Measurements from ENCODE around the gene TEAD1. TPM values are rescaled to one million over a fixed set of nuclear protein-coding genes. Genes with fewer than 3 reads are reported as not detected.

TEAD1 gene
- total RNA-seq, 1 experiment from 2014 or later: 102 TPM

- intact Hi-C loops (cut with micrococcal nuclease; ENCODE audit: unreplicated experiment) (no loop called here), in situ Hi-C loops (cut with HindIII; ENCODE audit: low pct_unique_long_range_greater_than_20kb, low sequenced_read_pairs) (no loop called here)
- H3K27me3 ChIP-seq (ENCODE audit: control insufficient read depth, insufficient read depth, low read length): no peaks in the 10 kb centered on the region
- H3K36me3 ChIP-seq (ENCODE audit: control insufficient read depth, insufficient read depth, low read length): no peaks in the 10 kb centered on the region; the same call in 1 of the 2 replicates
- ChIA-PET POLR2A (no interaction called here), CTCF (no interaction called here)
- no peak for TF ChIP-seq POLR2AphosphoS5 (IDR thresholded peaks at IDR 0.05; ENCODE audit: low read depth, low read length)
- TF ChIP-seq REST (IDR thresholded peaks at IDR 0.05; ENCODE audit: insufficient read depth in 1 of 2, low read depth in 2 of 2, low read length in 1 of 2): no peak
- TF ChIP-seq, protein P1, sequence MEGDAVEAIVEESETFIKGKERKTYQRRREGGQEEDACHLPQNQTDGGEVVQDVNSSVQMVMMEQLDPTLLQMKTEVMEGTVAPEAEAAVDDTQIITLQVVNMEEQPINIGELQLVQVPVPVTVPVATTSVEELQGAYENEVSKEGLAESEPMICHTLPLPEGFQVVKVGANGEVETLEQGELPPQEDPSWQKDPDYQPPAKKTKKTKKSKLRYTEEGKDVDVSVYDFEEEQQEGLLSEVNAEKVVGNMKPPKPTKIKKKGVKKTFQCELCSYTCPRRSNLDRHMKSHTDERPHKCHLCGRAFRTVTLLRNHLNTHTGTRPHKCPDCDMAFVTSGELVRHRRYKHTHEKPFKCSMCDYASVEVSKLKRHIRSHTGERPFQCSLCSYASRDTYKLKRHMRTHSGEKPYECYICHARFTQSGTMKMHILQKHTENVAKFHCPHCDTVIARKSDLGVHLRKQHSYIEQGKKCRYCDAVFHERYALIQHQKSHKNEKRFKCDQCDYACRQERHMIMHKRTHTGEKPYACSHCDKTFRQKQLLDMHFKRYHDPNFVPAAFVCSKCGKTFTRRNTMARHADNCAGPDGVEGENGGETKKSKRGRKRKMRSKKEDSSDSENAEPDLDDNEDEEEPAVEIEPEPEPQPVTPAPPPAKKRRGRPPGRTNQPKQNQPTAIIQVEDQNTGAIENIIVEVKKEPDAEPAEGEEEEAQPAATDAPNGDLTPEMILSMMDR (IDR thresholded peaks at IDR 0.05): no peak
- TF ChIP-seq TCF7L2 (IDR thresholded peaks at IDR 0.05; ENCODE audit: low read depth, low read length): no peak
- TF ChIP-seq SIN3A (IDR thresholded peaks at IDR 0.05; ENCODE audit: borderline replicate concordance, insufficient read depth, low read depth, low read length): no peak
- H3K9me3 ChIP-seq (ENCODE audit: control insufficient read depth, insufficient read depth, low read depth, low read length): no peaks in the 10 kb centered on the region
- no peak overlapping the region for H3K4me3 ChIP-seq (ENCODE audit: low read depth in 2 of 2, low read length in 2 of 2)
- DNase-seq (ENCODE audit: low read depth, low spot score) (no peak), ATAC-seq (no peak)
- peaks cover 22% of the 10 kb centered on the region for H3K4me1 ChIP-seq (ENCODE audit: control insufficient read depth, insufficient read depth, low read length)
- H3K27ac ChIP-seq (ENCODE audit: low read length): no peak overlapping the region
- no TSS peak for BruUV-seq (replicated peaks)
These were observed 67.5 kb downstream of the TEAD1 start for GRCh38 chr11:12741671-12742216.

GRCh38 chr11:12743834-12744449, 69.7 kb downstream of the TEAD1 start:
- no peak for DNase-seq (ENCODE audit: low read depth, low spot score)
- Histone ChIP-seq H3K4me3 (ENCODE audit: low read depth in 2 of 2, low read length in 2 of 2) (no peak overlapping the region), H3K36me3 (ENCODE audit: control insufficient read depth, insufficient read depth, low read length) (no peaks in the 10 kb centered on the region), H3K27me3 (ENCODE audit: control insufficient read depth, insufficient read depth, low read length) (no peaks in the 10 kb centered on the region), H3K4me1 (ENCODE audit: control insufficient read depth, insufficient read depth, low read length) (peaks cover 23% of the 10 kb centered on the region), H3K9me3 (ENCODE audit: control insufficient read depth, insufficient read depth, low read depth, low read length) (no peaks in the 10 kb centered on the region), H3K27ac (ENCODE audit: low read length) (no peak overlapping the region)
- no TSS peak for BruUV-seq (replicated peaks)
- ChIA-PET POLR2A (no interaction called here), CTCF (interaction anchor here (0.6 kb wide), 1 partner anchor 138 kb away, joined by 5 read pairs; no protein-coding TSS in a partner anchor)
- TF ChIP-seq, protein P1 (IDR thresholded peaks at IDR 0.05): no peak
- TF ChIP-seq POLR2AphosphoS5 (IDR thresholded peaks at IDR 0.05; ENCODE audit: low read depth, low read length) (no peak), REST (IDR thresholded peaks at IDR 0.05; ENCODE audit: insufficient read depth in 1 of 2, low read depth in 2 of 2, low read length in 1 of 2) (no peak), TCF7L2 (IDR thresholded peaks at IDR 0.05; ENCODE audit: low read depth, low read length) (no peak), SIN3A (IDR thresholded peaks at IDR 0.05; ENCODE audit: borderline replicate concordance, insufficient read depth, low read depth, low read length) (no peak)
- intact Hi-C loops (cut with micrococcal nuclease; ENCODE audit: unreplicated experiment) (no loop called here), in situ Hi-C loops (cut with HindIII; ENCODE audit: low pct_unique_long_range_greater_than_20kb, low sequenced_read_pairs) (no loop called here)
- no peak for ATAC-seq
